Esophagus squamous epithelium (tissue), 5 donors: ENCODE measurements around the gene CD22. TPM values are rescaled to one million over a fixed set of nuclear protein-coding genes. Genes with fewer than 3 reads are reported as not detected.

Source experiments
- DNase-seq: peaks from one replicate; lab custom pipeline; 2025; lab: John Stamatoyannopoulos, UW
- H3K27ac ChIP-seq, 4 donors: fragments of 200-600 bp; sonication (generic); one replicate each; pipeline ENCODE4 v1.5.1; 2016 to 2019; ENCODE audit warnings: mild to moderate bottlenecking in 1 of 4
- H3K27me3 ChIP-seq, 4 donors: fragments of 200-600 bp; sonication (generic); 1 replicate in 3 of 4; 2 replicates in 1 of 4; pipeline versions ENCODE4 v1.5.1 to v1.6.0; 2017 to 2021; ENCODE audit warnings: antibody characterized with exemption in 1 of 4
- H3K36me3 ChIP-seq, 3 donors: fragments of 200-600 bp; sonication (generic); one replicate each; pipeline ENCODE4 v1.5.1; 2016 to 2019
- H3K4me1 ChIP-seq, 3 donors: fragments of 200-600 bp; sonication (generic); one replicate each; pipeline ENCODE4 v1.5.1; 2017 to 2019
- H3K4me3 ChIP-seq, 4 donors: fragments of 200-600 bp; sonication (generic); 1 replicate in 3 of 4; 2 replicates in 1 of 4; pipeline ENCODE4 v1.5.1; 2016 to 2019; ENCODE audit warnings: mild to moderate bottlenecking in 2 of 4, moderate library complexity in 1 of 4
- H3K9me3 ChIP-seq, 3 donors: fragments of 200-600 bp; sonication (generic); one replicate each; pipeline ENCODE4 v1.5.1; 2016 to 2019
- POLR2A ChIP-seq, 4 donors: fragments of 450-650 bp; IDR thresholded peaks; one replicate each; pipeline ENCODE4 v1.6.1; 2017; ENCODE audit warnings: antibody characterized with exemption in 4 of 4, mild to moderate bottlenecking in 4 of 4, moderate library complexity in 3 of 4
- WGBS, 2 donors: methylation state at CpG; one replicate each; pipeline ENCODE4 v1.1.5; 2018; 5-methylcytosine and 5-hydroxymethylcytosine counted together
- intact Hi-C: fragments of 100-400 bp; cut with DNase I; formaldehyde crosslinking; loops from one replicate; pipeline ENCODE4 v1.15.0; 2022
- total RNA-seq, 4 donors: library from RNA; depleted of rRNA; stranded (reverse); fragments of >200 nt; gene quantifications; one replicate each; pipeline ENCODE4 v1.1.0, GENCODE V29; 2016
- TF ChIP-seq, protein P1 (sequence below), 6 experiments: fragments of 450-650 bp in 4 of 6; fragments of 200-600 bp in 2 of 6; sonication (generic) in 2 of 6; IDR thresholded peaks; one replicate each; pipeline ENCODE4 v1.5.1; 2016 to 2019; ENCODE audit warnings: antibody characterized with exemption in 6 of 6, mild to moderate bottlenecking in 4 of 6, moderate library complexity in 4 of 6
- donor health status: DM: yes; HTN: yes; CAD: no.

The CD22 gene
- total RNA-seq, 4 donors from 2014 or later = 0.11 to 6.1 (median 1.9) TPM

DNA sequence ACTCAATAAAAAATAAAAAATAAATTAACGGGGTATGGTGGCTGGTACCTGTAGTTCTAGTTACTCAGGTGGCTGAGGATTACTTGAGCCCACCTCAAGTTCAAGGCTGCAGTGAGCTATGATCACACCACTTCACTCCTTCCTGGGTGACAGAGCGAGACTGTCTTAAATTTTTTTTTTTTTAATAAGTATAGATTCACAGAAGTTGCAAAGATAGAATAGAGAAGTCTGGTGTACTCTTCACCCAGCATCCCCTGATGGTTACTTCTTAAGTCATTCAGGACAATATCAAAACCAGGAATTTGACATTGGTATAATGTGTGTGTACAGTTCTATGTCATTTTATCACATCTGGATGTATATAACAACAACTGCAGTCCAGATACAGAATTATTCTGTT is 7.7 kb upstream of the CD22 start:
- TF ChIP-seq, protein P1, sequence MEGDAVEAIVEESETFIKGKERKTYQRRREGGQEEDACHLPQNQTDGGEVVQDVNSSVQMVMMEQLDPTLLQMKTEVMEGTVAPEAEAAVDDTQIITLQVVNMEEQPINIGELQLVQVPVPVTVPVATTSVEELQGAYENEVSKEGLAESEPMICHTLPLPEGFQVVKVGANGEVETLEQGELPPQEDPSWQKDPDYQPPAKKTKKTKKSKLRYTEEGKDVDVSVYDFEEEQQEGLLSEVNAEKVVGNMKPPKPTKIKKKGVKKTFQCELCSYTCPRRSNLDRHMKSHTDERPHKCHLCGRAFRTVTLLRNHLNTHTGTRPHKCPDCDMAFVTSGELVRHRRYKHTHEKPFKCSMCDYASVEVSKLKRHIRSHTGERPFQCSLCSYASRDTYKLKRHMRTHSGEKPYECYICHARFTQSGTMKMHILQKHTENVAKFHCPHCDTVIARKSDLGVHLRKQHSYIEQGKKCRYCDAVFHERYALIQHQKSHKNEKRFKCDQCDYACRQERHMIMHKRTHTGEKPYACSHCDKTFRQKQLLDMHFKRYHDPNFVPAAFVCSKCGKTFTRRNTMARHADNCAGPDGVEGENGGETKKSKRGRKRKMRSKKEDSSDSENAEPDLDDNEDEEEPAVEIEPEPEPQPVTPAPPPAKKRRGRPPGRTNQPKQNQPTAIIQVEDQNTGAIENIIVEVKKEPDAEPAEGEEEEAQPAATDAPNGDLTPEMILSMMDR (IDR thresholded peaks at IDR 0.05) = no peak
- TF ChIP-seq POLR2A (IDR thresholded peaks at IDR 0.05) = no peak

DNA sequence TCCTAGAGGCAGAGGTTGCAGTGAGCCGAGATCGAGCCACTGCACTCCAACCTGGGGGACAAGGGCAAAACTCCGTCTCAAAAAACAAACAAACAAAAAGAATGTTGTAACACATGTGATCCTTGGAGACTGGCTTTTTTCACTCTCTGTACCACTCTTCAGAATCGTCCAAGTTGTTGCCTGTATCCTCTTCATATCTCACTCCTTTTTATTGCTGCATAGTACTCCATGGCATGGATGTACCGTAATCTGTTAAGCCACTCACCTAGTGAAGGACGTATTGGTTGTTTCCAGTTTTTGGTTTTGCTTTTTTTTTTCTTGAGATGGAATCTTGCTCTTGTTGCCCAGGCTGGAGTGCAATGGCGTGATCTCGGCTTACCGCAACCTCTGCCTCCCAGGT is 7.0 kb upstream of the CD22 start:
- TF ChIP-seq, protein P1 (IDR thresholded peaks at IDR 0.05) = no peak
- TF ChIP-seq POLR2A (IDR thresholded peaks at IDR 0.05) = no peak
- peaks cover 0 to 18% (median 0%) of the 10 kb centered on the region in 4 donors for H3K27me3 ChIP-seq
- DNase-seq = no peak

More for the DNA sequence above, 7.7 kb upstream of the CD22 start:
- WGBS, 2 donors = 86 to 91% methylated on average over 2 of the region's 2 CpGs
- intact Hi-C loops = no loop called here
- Histone ChIP-seq H3K27ac (no peak overlapping the region), H3K27me3 (peaks cover 0 to 11% (median 0%) of the 10 kb centered on the region in 4 donors), H3K4me3 (no peak overlapping the region), H3K36me3 (no peaks in the 10 kb centered on the region), H3K9me3 (peaks cover 0 to 8% (median 0%) of the 10 kb centered on the region in 3 donors), H3K4me1 (peaks cover 2 to 22% (median 5%) of the 10 kb centered on the region in 3 donors)
- DNase-seq = no peak

DNA sequence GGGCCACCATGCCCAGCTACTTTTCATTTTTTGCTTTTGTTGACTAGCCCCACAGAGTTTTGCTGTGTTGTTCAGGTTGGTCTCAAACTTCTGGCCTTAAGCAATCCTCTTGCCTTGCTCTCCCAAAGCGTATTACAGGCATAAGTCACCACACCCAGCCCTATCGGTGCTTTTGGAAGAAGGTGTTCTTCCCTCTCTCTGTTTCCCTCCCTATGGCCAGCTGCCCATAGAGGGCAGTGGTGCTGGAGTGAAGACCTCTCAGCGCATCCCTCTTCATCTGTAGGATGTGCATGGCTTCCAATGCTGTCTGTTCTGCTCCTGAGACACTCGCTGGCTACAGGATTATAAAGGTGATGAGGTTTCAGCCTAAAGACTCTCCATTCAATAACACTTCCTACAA is 1.3 kb upstream of the CD22 start:
- Histone ChIP-seq H3K4me1 (no peaks in the 10 kb centered on the region), H3K36me3 (no peaks in the 10 kb centered on the region), H3K9me3 (no peaks in the 10 kb centered on the region), H3K27me3 (peaks cover 0 to 58% (median 0%) of the 10 kb centered on the region in 4 donors), H3K4me3 (no peak overlapping the region), H3K27ac (no peak overlapping the region)
- intact Hi-C loops = no loop called here
- TF ChIP-seq POLR2A (IDR thresholded peaks at IDR 0.05) = no peak
- TF ChIP-seq, protein P1 (IDR thresholded peaks at IDR 0.05) = no peak
- WGBS, 2 donors = 65 to 80% methylated on average over 4 of the region's 4 CpGs
- DNase-seq = no peak

More for the DNA sequence above, 7.0 kb upstream of the CD22 start:
- Histone ChIP-seq H3K4me1 (peaks cover 2 to 22% (median 5%) of the 10 kb centered on the region in 3 donors), H3K9me3 (peaks cover 0 to 8% (median 0%) of the 10 kb centered on the region in 3 donors), H3K36me3 (no peaks in the 10 kb centered on the region), H3K4me3 (no peak overlapping the region), H3K27ac (no peak overlapping the region)
- intact Hi-C loops = no loop called here
- 93 to 94% methylated on average over 9 of the region's 9 CpGs for WGBS, 2 donors

DNA sequence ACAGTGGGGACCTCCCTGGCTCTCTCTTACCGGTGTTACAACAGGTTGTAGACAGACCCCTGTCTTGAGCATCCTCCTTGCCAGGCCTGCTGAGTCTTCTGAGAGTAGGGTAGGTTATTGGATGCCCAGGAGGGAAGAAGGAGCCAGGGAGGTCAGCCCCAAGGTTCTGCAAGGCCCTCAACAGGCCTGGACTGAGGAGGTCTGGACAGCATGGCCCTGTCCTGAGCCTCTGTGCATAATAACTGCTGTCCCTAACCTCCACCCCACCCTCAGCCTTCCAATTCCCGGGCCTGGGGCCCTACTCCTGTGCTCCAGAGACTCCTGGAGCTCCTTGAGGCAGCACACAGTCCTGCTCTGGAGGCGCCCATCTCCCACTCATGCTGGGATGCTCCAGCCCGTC is 336 bp downstream of the CD22 start:
- TF ChIP-seq POLR2A (IDR thresholded peaks at IDR 0.05) = no peak
- TF ChIP-seq, protein P1 (IDR thresholded peaks at IDR 0.05) = no peak
- Histone ChIP-seq H3K27me3 (peaks cover 0 to 75% (median 0%) of the 10 kb centered on the region in 4 donors), H3K36me3 (no peaks in the 10 kb centered on the region), H3K4me1 (no peaks in the 10 kb centered on the region), H3K4me3 (peak overlapping the region in 1 of 4 donors; percentile 12), H3K9me3 (no peaks in the 10 kb centered on the region), H3K27ac (no peak overlapping the region)
- no peak for DNase-seq
- intact Hi-C loops = no loop called here
- 61 to 66% methylated on average over 2 of the region's 4 CpGs for WGBS, 2 donors

DNA sequence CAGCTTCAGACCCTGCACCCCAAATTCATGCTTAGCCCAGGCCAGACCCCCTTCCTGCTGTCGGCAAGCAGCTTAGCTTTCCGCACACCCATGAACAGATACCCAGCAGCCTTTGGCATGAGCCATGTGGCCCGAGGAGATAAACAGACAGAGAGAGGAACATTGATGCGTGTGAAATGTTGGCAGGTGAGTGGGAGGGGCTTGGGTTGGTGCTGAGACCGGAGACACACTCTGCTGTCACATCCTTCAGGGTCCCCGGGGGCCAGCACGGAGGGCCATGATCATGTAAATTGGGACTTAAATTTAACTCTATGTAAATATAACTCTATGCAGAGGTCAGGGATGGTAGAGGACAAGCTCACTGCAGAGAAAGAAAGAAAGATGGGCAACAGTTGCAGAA is 1.5 kb downstream of the CD22 start:
- DNase-seq = peak; percentile 45
- intact Hi-C loops = no loop called here
- Histone ChIP-seq H3K4me1 (no peaks in the 10 kb centered on the region), H3K27ac (no peak overlapping the region), H3K9me3 (no peaks in the 10 kb centered on the region), H3K4me3 (no peak overlapping the region), H3K36me3 (no peaks in the 10 kb centered on the region), H3K27me3 (peaks cover 0 to 79% (median 0%) of the 10 kb centered on the region in 4 donors)
- TF ChIP-seq POLR2A (IDR thresholded peaks at IDR 0.05) = peak in 1 of 4 donors; percentile 24
- TF ChIP-seq, protein P1 (IDR thresholded peaks at IDR 0.05) = no peak
- 47 to 55% methylated on average over 6 to 7 of the region's 7 CpGs for WGBS, 2 donors
